Metanephros (tissue), 1 donor: ENCODE results near the gene SORBS1. TPM values are rescaled to one million over a fixed set of nuclear protein-coding genes. Genes with fewer than 3 reads are reported as not detected.

Experiments used
- total RNA-seq: library from RNA; depleted of rRNA; stranded (reverse); fragments of >200 nt; gene quantifications from one replicate; pipeline ENCODE4 v1.2.3, GENCODE V29; 2014

The SORBS1 gene
- 45.0 TPM for total RNA-seq

GRCh38 chr10:95561177-95561863, at the start of gene SORBS1:
SORBS1 (minus strand) TSS chr10:95561371; CDS start chr10:95441135, 120,236 bp downstream.

GRCh38 chr10:95290461-95291364, 270.5 kb downstream of the SORBS1 start, which contains the start of gene PDLIM1:
PDLIM1 (minus strand) TSS chr10:95291003; CDS start chr10:95290915, 88 bp downstream.

Other genes starting within 250 kb of the SORBS1 start
- gene ALDH18A1, start 95.3 kb upstream of the SORBS1 start, total RNA-seq: 64.1 TPM
- gene TCTN3, start 132.6 kb upstream of the SORBS1 start, total RNA-seq: 48.3 TPM
- 28.9 TPM for gene ENTPD1, start 194.8 kb upstream of the SORBS1 start, total RNA-seq